ENCODE results near the gene CAMK1D. TPM values are rescaled to one million over a fixed set of nuclear protein-coding genes. Genes with fewer than 3 reads are reported as not detected.

Gene CAMK1D
- total RNA-seq, 1 donor from 2014 or later, result 12.8 TPM

GRCh38 chr10:12505683-12506082, 156.3 kb downstream of the CAMK1D start:
- Histone ChIP-seq H3K9me3 (no peaks in the 10 kb centered on the region), H3K36me3 (no peaks in the 10 kb centered on the region), H3K4me3 (no peak overlapping the region), H3K27ac (peak overlapping the region; percentile 20), H3K4me1 (peaks cover 21% of the 10 kb centered on the region), H3K27me3 (no peaks in the 10 kb centered on the region)
- intact Hi-C loops (cut with DNase I), result no loop called here
- TF ChIP-seq POLR2A (IDR thresholded peaks at IDR 0.05), result no peak
- no peak for TF ChIP-seq POLR2AphosphoS5 (IDR thresholded peaks at IDR 0.05; ENCODE audit: insufficient read depth in 1 of 2, low read depth in 1 of 2)
- no peak for TF ChIP-seq CTCF (IDR thresholded peaks at IDR 0.05)
- DNase-seq (ENCODE audit: extremely low spot score in 2 of 2), result peak; percentile 7 to 40

- intact Hi-C loops (cut with DNase I), result no loop called here
- Histone ChIP-seq H3K36me3 (no peaks in the 10 kb centered on the region), H3K27ac (no peak overlapping the region), H3K4me3 (no peak overlapping the region), H3K9me3 (no peaks in the 10 kb centered on the region), H3K4me1 (peaks cover 4% of the 10 kb centered on the region), H3K27me3 (no peaks in the 10 kb centered on the region)
- peak; percentile 37 to 55 for DNase-seq (ENCODE audit: extremely low spot score in 2 of 2)
- TF ChIP-seq CTCF (IDR thresholded peaks at IDR 0.05) (no peak), POLR2AphosphoS5 (IDR thresholded peaks at IDR 0.05; ENCODE audit: insufficient read depth in 1 of 2, low read depth in 1 of 2) (no peak), POLR2A (IDR thresholded peaks at IDR 0.05) (no peak)
Measured at GRCh38 chr10:12507165-12507850, 158.0 kb downstream of the CAMK1D start.

GRCh38 chr10:12508165-12508564, 158.8 kb downstream of the CAMK1D start:
- Histone ChIP-seq H3K36me3 (no peaks in the 10 kb centered on the region), H3K4me1 (peaks cover 3% of the 10 kb centered on the region), H3K9me3 (no peaks in the 10 kb centered on the region), H3K27ac (no peak overlapping the region), H3K27me3 (no peaks in the 10 kb centered on the region), H3K4me3 (no peak overlapping the region)
- peak in 1 of 2 donors; percentile 65 for DNase-seq (ENCODE audit: extremely low spot score in 2 of 2)
- TF ChIP-seq CTCF (IDR thresholded peaks at IDR 0.05) (no peak), POLR2AphosphoS5 (IDR thresholded peaks at IDR 0.05; ENCODE audit: insufficient read depth in 1 of 2, low read depth in 1 of 2) (no peak), POLR2A (IDR thresholded peaks at IDR 0.05) (no peak)
- intact Hi-C loops (cut with DNase I), result no loop called here

GRCh38 chr10:12509016-12509793, 159.9 kb downstream of the CAMK1D start:
- H3K4me3 ChIP-seq, result no peak overlapping the region
- peaks cover 3% of the 10 kb centered on the region for H3K4me1 ChIP-seq
- DNase-seq (ENCODE audit: extremely low spot score in 2 of 2), result peak in 1 of 2 donors; percentile 75
- intact Hi-C loops (cut with DNase I), result no loop called here
- H3K27ac ChIP-seq, result no peak overlapping the region
- no peaks in the 10 kb centered on the region for H3K36me3 ChIP-seq
- H3K27me3 ChIP-seq, result no peaks in the 10 kb centered on the region
- TF ChIP-seq POLR2AphosphoS5 (IDR thresholded peaks at IDR 0.05; ENCODE audit: insufficient read depth in 1 of 2, low read depth in 1 of 2) (no peak), CTCF (IDR thresholded peaks at IDR 0.05) (no peak), POLR2A (IDR thresholded peaks at IDR 0.05) (no peak)
- no peaks in the 10 kb centered on the region for H3K9me3 ChIP-seq

GRCh38 chr10:12509794-12510100, 160.4 kb downstream of the CAMK1D start:
- H3K4me3 ChIP-seq, result no peak overlapping the region
- H3K27ac ChIP-seq, result no peak overlapping the region
- no peaks in the 10 kb centered on the region for H3K27me3 ChIP-seq
- peak in 1 of 2 donors; percentile 22 for DNase-seq (ENCODE audit: extremely low spot score in 2 of 2)
- H3K36me3 ChIP-seq, result no peaks in the 10 kb centered on the region
- H3K9me3 ChIP-seq, result no peaks in the 10 kb centered on the region
- peaks cover 3% of the 10 kb centered on the region for H3K4me1 ChIP-seq
- TF ChIP-seq POLR2A (IDR thresholded peaks at IDR 0.05) (no peak), POLR2AphosphoS5 (IDR thresholded peaks at IDR 0.05; ENCODE audit: insufficient read depth in 1 of 2, low read depth in 1 of 2) (no peak), CTCF (IDR thresholded peaks at IDR 0.05) (no peak)
- intact Hi-C loops (cut with DNase I), result no loop called here
